ENCODE measurements around the gene SNX30.

Gene SNX30

GRCh38 chr9:112858005-112858404 is 107.4 kb downstream of the SNX30 start:
- DNase-seq (ENCODE audit: low read depth in 2 of 2): no peak
- no peak for TF ChIP-seq CTCF (IDR thresholded peaks at IDR 0.05; ENCODE audit: low read depth, low read length)
- no peak overlapping the region for H3K4me3 ChIP-seq (replicated peaks in 1 of 2; ENCODE audit: low read depth in 2 of 2, low read length in 2 of 2)

GRCh38 chr9:112858625-112859147 is 108.1 kb downstream of the SNX30 start:
- no peak overlapping the region for H3K4me3 ChIP-seq (replicated peaks in 1 of 2; ENCODE audit: low read depth in 2 of 2, low read length in 2 of 2)
- no peak for TF ChIP-seq CTCF (IDR thresholded peaks at IDR 0.05; ENCODE audit: low read depth, low read length)
- DNase-seq (ENCODE audit: low read depth in 2 of 2): peak in 1 of 2 donors; percentile 16

GRCh38 chr9:112860451-112860850 is 109.9 kb downstream of the SNX30 start:
- DNase-seq (ENCODE audit: low read depth in 2 of 2): no peak
- no peak for TF ChIP-seq CTCF (IDR thresholded peaks at IDR 0.05; ENCODE audit: low read depth, low read length)
- no peak overlapping the region for H3K4me3 ChIP-seq (replicated peaks in 1 of 2; ENCODE audit: low read depth in 2 of 2, low read length in 2 of 2)

- no peak for DNase-seq (ENCODE audit: low read depth in 2 of 2)
- H3K4me3 ChIP-seq (replicated peaks in 1 of 2; ENCODE audit: low read depth in 2 of 2, low read length in 2 of 2): no peak overlapping the region
Measured at GRCh38 chr9:112861155-112861554, 110.6 kb downstream of the SNX30 start.

GRCh38 chr9:112861638-112862555 is 111.3 kb downstream of the SNX30 start:
- no peak for TF ChIP-seq CTCF (IDR thresholded peaks at IDR 0.05; ENCODE audit: low read depth, low read length)
- DNase-seq (ENCODE audit: low read depth in 2 of 2): peak; percentile 65 to 68
- no peak overlapping the region for H3K4me3 ChIP-seq (replicated peaks in 1 of 2; ENCODE audit: low read depth in 2 of 2, low read length in 2 of 2)

More at GRCh38 chr9:112861155-112861554, 110.6 kb downstream of the SNX30 start:
- no peak for TF ChIP-seq CTCF (IDR thresholded peaks at IDR 0.05; ENCODE audit: low read depth, low read length)

GRCh38 chr9:112863214-112863613 is 112.7 kb downstream of the SNX30 start:
- DNase-seq (ENCODE audit: low read depth in 2 of 2): peak; percentile 33 to 46

More at GRCh38 chr9:112863214-112863613, 112.7 kb downstream of the SNX30 start:
- TF ChIP-seq CTCF (IDR thresholded peaks at IDR 0.05; ENCODE audit: low read depth, low read length): no peak
- no peak overlapping the region for H3K4me3 ChIP-seq (replicated peaks in 1 of 2; ENCODE audit: low read depth in 2 of 2, low read length in 2 of 2)
